DMS53 treated with DMSO at 0.1 percent for 48 hours (cell line): ENCODE measurements around the gene ERN1.
"Not testable (repeated sequence)": the region's sequence is repeated elsewhere in the genome, so short reads cannot be mapped to it uniquely, and the experiment has no call there.

Experiments
- DNase-seq: peaks from one replicate; lab custom pipeline; 2025; ENCODE audit not compliant: unreplicated experiment; lab: John Stamatoyannopoulos, UW

The ERN1 gene

GRCh38 chr17:64139542-64139941 lies 9.6 kb upstream of the ERN1 start:
- no peak for DNase-seq

- DNase-seq, result no peak
Measured at GRCh38 chr17:64138441-64138840, 8.5 kb upstream of the ERN1 start.

DNA sequence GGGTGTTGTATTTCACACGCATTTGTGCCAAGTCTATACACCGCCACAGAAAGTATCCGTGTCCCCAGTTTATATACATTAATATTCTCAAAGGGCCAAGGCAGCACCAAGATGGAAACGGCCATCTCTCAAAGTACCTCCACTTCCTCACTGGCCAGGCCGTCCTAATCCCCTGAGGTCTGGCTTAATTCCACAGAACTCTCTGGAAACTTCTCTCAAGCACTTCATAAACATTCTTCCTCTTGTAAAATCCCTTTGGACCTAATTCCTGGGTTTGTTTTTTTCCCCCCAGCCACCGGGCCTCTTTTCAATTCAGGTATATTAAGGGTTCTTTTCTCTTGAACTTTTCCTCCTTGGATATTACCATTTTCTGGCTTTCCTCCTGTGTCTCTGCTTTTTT lies 5.1 kb upstream of the ERN1 start:
- DNase-seq, result no peak

GRCh38 chr17:64134216-64134970 lies 4.4 kb upstream of the ERN1 start:
- no peak for DNase-seq

DNA sequence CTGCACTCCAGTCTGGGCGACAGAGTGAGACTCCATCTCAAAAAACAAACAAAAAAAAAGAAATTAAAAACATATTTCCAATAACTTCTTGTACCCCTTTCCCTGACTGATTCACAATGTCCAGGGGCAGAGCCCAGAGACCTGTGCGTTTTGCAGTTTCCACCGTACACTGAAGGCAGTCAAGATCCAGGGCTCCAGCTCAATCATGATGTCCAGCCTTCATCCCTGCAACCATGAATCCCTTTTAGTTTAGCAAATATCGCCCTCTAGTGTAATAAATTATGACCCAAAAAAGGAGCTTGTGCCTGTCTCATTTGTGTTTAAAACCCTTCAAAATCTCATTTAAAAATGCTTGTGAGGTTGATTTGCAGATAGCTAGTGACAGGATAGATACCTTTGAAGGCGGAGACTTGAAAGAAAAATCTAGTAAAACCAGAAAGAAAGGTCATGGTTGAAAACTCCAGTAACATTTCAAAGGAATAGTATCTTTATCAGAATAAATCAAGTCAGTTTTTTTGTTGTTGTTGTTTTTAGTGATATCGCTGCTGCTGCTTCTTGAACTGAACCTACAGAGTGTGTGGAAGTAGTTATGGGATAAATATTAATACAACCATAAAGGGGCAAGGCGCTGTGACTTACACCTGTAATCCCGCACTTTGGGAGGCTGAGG lies 3.7 kb upstream of the ERN1 start:
- DNase-seq, result peak; percentile 36

DNA sequence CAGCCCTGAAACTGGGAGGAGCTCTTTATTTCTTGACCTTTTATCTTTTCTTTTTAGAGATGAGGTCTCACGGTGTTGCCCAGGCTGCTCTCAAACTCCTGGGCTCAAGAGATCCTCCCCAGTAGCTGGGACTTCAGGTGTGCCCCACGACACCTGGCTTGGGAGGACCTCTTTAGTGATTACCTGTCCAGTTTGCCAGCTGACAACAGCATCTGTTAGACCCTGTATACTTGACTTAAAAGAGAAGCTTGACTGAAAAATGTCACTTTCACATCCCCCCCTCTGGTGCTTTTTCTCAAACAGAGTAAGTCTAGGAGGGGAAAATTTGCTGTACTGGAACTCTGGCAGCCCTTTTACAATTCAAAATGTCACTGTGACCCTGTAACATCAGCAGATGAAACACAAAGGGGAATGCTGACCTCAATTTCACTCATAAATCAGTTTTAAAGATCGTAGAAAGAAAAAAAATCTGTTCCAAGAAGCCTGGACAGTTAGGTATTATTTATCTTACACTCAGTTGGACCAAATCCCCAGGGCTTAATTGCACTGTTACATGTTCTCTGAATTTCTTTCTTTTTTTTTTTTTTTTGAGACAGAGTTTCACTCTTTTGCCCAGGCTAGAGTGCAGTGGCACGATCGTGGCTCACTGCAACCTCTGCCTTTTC lies 1.8 kb upstream of the ERN1 start:
- no peak for DNase-seq

GRCh38 chr17:64130559-64131001 lies 636 bp upstream of the ERN1 start:
- no peak for DNase-seq

- DNase-seq, result no peak
Measured at GRCh38 chr17:64129515-64129764, 504 bp downstream of the ERN1 start.

DNA sequence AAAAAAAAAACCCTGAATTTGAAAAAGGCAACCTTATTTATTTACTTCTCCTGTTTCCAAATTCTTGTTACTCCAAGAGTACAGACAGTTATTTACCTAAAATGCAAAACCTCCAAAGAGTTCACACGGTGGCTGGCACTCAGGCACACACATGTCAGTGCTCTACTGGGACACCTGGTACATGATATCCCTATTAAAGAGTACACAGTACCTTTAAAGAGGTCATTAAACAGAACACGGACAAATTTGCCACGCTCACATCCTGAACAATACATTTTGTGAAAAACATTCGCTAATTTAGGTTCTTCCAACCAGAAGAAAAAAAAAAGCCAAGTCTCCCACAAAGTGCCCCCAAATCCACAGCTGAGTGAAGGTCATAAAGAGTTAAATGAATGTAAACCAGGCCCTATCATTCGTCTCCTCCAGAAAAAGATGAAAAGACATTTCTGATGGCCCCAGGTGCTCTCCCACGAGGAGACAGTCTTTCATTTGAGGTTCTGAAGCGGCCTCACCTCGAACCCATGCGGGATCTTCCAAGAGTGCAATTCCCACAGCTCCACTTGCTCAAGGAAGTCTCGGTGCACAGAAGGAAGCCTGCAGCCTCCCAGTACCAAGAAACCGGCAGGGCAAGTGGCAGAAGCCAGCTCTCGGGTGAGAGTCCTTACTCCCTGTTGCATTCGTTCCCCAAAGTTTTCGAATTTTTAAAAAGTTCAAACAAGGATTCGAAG lies 993 bp downstream of the ERN1 start:
- no peak for DNase-seq

DNA sequence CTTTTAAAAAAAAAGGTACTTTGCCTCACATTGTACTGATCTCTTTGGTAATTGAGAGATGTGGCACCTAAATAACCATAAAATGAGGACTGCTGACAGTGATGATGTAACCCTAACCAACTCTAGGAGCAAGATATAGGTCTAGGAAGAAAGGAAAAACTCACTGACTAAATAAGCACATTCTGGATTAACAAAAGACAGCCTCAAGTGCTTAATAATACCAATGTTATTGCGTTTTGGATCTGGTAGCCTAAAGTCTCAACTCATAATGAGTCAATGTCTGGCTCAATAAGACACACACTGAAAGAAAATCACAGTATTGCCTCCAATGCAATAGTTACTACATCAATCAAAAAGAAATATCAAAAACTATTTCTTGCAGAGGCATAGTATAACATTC lies 3.0 kb downstream of the ERN1 start:
- DNase-seq, result no peak

- no peak for DNase-seq
Measured at GRCh38 chr17:64125937-64126336, 4.0 kb downstream of the ERN1 start.

DNA sequence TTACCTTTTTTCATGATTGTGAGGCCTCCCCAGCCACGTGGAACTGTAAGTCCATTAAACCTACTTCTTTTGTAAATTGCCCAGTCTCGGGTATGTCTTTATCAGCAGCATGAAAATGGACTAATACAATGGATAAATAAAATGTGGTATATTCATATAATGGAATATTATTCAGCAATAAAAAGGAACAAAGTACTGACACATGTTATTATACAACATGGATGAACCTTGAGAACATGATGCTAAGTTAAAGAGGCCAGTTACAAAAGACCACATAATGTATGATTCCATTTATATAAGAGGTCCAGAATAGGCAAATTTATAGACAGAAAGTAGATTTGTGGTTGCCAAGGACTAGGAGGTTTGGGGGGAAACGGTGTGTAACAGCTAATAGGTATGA lies 5.3 kb downstream of the ERN1 start:
- no peak for DNase-seq

GRCh38 chr17:64123114-64123513 lies 6.8 kb downstream of the ERN1 start:
- no peak for DNase-seq

DNA sequence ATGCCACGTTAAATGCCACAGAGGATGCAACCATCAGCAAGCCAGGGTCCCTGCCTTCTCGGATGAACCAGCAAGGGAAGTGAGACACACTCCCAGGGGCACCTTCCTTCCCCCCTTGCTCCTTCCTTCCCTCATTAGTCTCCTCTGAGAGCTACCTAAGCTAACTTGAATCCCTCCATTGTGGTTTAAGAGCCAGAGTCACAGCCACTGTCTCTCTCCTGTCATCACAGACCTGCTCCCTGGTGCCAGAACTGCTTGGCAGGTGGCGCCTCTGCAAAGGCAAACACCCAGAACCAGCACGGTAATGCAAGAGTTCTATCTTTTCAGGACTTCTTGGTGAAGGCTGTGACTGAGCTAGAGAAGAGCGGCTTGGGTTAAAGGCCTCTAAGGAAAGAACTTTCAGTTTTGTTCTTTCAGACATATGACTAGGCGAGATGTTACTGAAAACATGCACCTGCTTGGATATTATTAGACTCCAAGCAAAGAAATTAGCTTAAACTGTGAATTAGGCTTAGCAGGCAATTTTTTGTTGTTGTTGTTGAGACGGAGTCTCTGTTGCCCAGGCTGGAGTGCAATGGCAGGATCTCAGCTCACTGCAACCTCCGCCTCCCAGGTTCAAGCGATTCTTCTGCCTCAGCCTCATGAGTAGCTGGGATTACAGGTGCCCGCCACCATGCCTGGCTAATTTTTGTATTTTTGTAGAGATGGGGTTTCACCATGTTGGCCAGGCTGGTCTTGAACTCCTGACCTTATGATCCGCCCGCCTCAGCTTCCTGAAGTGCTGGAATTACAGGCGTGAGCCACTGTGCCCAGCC lies 8.8 kb downstream of the ERN1 start:
- DNase-seq, result not testable (repeated sequence)

- DNase-seq, result peak; percentile 27
Measured at GRCh38 chr17:64120159-64120810, 9.7 kb downstream of the ERN1 start.

DNA sequence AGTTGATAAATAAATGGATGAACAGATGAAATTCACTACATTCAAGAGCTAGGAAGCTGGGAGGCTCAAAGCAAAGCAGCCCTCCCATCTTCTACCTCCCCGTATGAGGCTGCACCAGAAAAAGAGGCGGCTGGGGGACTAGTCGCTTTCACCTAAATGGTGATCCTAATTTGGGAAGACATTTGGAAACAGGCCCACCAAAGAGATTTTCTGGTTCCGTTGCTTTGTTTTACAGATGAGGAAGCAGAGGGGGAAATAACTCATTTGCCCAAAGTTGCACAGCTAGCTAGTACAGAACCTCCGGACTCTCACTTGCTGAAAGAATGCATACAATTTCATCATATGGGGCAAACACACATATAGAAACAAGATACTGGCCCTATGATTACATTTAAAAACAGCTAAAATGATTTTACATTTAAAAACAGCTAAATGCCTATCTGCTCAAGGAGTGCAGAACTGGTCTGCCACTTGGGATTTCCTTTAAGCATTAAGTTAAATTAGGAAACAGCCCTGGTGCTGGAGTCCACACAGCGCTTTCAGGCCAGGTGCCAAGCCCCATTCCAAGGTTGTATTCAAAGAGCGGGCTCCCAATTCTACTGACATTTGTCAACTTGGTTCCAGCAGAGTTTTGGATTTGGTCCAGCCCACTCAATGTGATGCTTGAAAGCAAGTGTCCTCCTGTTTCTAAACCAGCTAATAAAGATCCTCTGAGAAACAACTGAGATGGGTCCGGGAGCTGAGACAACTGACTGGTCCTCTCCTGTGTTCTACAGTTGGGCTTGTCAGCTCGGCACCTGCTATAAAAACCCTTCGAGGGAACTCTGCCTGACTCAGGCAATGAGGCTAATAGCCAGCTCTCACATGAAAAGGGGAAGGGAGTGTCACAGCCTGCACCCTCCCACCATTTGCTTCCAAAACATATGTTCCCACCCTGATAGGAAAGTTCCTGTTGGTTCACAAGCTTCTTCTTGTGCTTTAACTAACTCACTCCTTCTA lies 11.7 kb downstream of the ERN1 start:
- no peak for DNase-seq

DNA sequence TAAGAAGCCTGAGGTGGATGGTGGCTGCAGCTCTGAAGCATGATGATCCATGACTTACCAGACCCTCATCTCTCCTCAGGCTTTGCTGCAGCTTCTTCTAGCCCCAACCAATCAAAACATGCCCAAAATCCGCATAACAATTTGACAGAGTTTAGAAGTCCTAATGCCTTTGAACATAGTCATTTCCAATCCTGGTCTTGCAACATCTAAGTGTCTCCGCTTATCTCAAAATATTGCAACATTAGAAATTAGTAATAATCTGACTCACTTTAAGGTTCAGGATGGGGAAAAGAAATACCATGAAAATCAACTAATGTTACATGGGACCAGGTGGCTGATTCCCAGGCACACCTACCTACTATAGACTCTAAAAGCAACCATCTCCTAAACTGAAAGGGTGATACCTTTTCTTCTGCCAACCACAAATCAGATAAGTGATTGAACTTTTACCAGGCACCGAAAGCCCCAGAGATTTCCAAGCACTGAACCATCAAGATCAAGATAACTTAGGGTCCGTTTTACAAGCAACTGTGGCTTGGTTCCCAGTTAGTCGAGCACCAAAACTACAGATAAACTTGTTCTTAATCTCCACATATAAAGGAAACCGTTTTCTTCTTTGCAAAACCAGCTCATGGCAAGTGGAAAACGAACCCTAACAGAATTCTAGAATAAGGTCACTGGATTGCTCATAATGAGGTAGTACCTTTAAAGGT lies 14.0 kb downstream of the ERN1 start:
- no peak for DNase-seq

DNA sequence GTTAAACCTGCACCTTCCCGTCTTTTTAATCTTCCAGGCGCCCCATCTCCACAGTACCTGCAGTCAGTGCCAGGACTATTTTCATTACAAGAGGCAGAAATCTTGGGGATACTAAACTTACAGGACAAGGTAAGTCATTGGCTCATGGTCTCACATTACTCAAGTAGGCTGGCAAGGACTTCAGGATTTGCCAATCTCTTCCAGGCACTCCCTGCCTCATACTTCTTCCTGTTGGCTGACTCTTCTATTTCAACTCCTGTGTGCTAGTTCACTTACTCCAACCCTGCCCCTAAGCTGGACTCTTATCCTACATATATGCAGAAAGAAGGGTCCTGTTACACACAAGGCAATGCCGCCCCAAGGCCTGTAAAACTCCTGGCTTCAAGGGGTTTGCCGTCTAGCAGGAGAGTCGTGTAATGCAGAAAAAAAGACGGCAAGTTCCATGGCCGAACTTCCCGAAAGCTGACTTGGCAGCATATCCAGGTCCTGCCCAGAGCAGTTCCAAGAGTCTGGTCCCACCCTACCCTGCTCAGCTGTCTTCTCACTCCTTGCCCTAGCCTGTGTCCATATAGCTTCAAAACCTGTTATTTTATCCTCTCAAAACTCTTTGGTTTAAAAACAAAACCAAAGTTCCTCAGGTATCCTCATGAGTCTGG lies 14.8 kb downstream of the ERN1 start:
- no peak for DNase-seq
